Left lung (tissue), 10 donors: ENCODE data around the gene MICB. TPM values are rescaled to one million over a fixed set of nuclear protein-coding genes. Genes with fewer than 3 reads are reported as not detected.

Source experiments
- ATAC-seq: fragments of 200-7000 bp; cut with Tn5 transposase; one replicate; pipeline ENCODE4 v1.9.1; 2020; ENCODE audit warnings: moderate library complexity
- DNase-seq, 4 donors: peaks; one replicate each; pipeline ENCODE4 v3.0.0-alpha.2; 2013 to 2020
- H3K27ac ChIP-seq, 2 donors: fragments of 200-600 bp; sonication (generic) in 1 of 2; one replicate each; pipeline versions ENCODE4 v1.5.0 to v1.8.0; 2020 to 2021
- H3K27me3 ChIP-seq, 2 donors: fragments of 200-600 bp; sonication (generic) in 1 of 2; one replicate each; pipeline versions ENCODE4 v1.5.0 to v1.8.0; 2020 to 2021
- H3K36me3 ChIP-seq, 2 donors: fragments of 200-600 bp; sonication (generic) in 1 of 2; one replicate each; pipeline versions ENCODE4 v1.5.0 to v1.8.0; 2020 to 2021
- H3K4me1 ChIP-seq, 2 donors: fragments of 200-600 bp; one replicate each; pipeline ENCODE4 v1.8.0; 2021
- H3K4me3 ChIP-seq, 2 donors: fragments of 200-600 bp; sonication (generic) in 1 of 2; one replicate each; pipeline versions ENCODE4 v1.5.0 to v1.8.0; 2020 to 2021; ENCODE audit warnings: mild to moderate bottlenecking in 1 of 2
- H3K9me3 ChIP-seq, 2 donors: fragments of 200-600 bp; sonication (generic) in 1 of 2; one replicate each; pipeline versions ENCODE4 v1.5.0 to v1.8.0; 2020 to 2021
- CTCF ChIP-seq, 2 donors: fragments of 200-600 bp; sonication (generic) in 1 of 2; IDR thresholded peaks; one replicate each; pipeline versions ENCODE4 v1.5.0 to v1.8.0; 2021; ENCODE audit warnings: antibody characterized with exemption in 2 of 2
- intact Hi-C, 2 donors: fragments of 100-400 bp; cut with DNase I; formaldehyde crosslinking; loops; one replicate each; pipeline versions ENCODE4 v1.11.2 to v1.14.2; 2022
- polyA plus RNA-seq, 6 donors: library from polyadenylated mRNA; unstranded; fragments of 120-200 nt; gene quantifications; one replicate each; pipeline ENCODE4 v1.2.1, GENCODE V29; 2013; ENCODE audit not compliant: insufficient read length in 6 of 6
- total RNA-seq, 2 donors: library from RNA; stranded (reverse); fragmentation: NEBNext Ultra II Directional; extraction: Animal tissue kit (Norgen Biotek cat#: 25700); gene quantifications; one replicate each; pipeline ENCODE4 v1.2.1, GENCODE V29; 2021
- donor health status: DM: no; HTN: yes; CAD: no.
- donor health status: DM: no; HTN: no; CAD: no.

MICB gene
- total and polyA plus RNA-seq, 8 donors, result 0.80 to 11.3 (median 2.3) TPM

- Histone ChIP-seq H3K36me3 (peaks cover 0 to 34% of the 10 kb centered on the region in 2 donors), H3K4me1 (peaks cover 7 to 79% of the 10 kb centered on the region in 2 donors), H3K27ac (no peak overlapping the region), H3K27me3 (no peaks in the 10 kb centered on the region), H3K4me3 (no peak overlapping the region), H3K9me3 (no peaks in the 10 kb centered on the region)
- intact Hi-C loops, result no loop called here
- ATAC-seq, result no peak
- no peak for TF ChIP-seq CTCF (IDR thresholded peaks at IDR 0.05)
- DNase-seq, result no peak
Measured at GRCh38 chr6:31556307-31556706, 58.4 kb downstream of the MICB start.

GRCh38 chr6:31557443-31558317 lies 59.7 kb downstream of the MICB start:
- intact Hi-C loops, result no loop called here
- Histone ChIP-seq H3K27me3 (no peaks in the 10 kb centered on the region), H3K4me1 (peaks cover 7 to 76% of the 10 kb centered on the region in 2 donors), H3K9me3 (no peaks in the 10 kb centered on the region), H3K36me3 (peaks cover 0 to 31% of the 10 kb centered on the region in 2 donors), H3K4me3 (peak overlapping the region in 1 of 2 donors; percentile 26), H3K27ac (peak overlapping the region in 1 of 2 donors; percentile 95)
- ATAC-seq (no peak), DNase-seq (peak in 1 of 4 donors; percentile 79)
- no peak for TF ChIP-seq CTCF (IDR thresholded peaks at IDR 0.05)

- H3K4me3 ChIP-seq, result peak overlapping the region in 1 of 2 donors; percentile 26
- peaks cover 7 to 76% of the 10 kb centered on the region in 2 donors for H3K4me1 ChIP-seq
- H3K27me3 ChIP-seq, result no peaks in the 10 kb centered on the region
- ATAC-seq (no peak), DNase-seq (no peak)
- TF ChIP-seq CTCF (IDR thresholded peaks at IDR 0.05), result no peak
- no peaks in the 10 kb centered on the region for H3K9me3 ChIP-seq
- intact Hi-C loops, result no loop called here
- H3K27ac ChIP-seq, result peak overlapping the region in 1 of 2 donors; percentile 95
- H3K36me3 ChIP-seq, result peaks cover 0 to 31% of the 10 kb centered on the region in 2 donors
Measured at GRCh38 chr6:31558318-31558625, 60.3 kb downstream of the MICB start.

- ATAC-seq, result peak; percentile 66
- Histone ChIP-seq H3K27me3 (no peaks in the 10 kb centered on the region), H3K9me3 (no peaks in the 10 kb centered on the region), H3K36me3 (peaks cover 0 to 31% of the 10 kb centered on the region in 2 donors), H3K4me1 (peaks cover 7 to 78% of the 10 kb centered on the region in 2 donors), H3K4me3 (peak overlapping the region in 1 of 2 donors; percentile 26), H3K27ac (peak overlapping the region; percentile 70 to 95)
- TF ChIP-seq CTCF (IDR thresholded peaks at IDR 0.05), result no peak
- peak in 2 of 4 donors; percentile 68 to 83 for DNase-seq
- intact Hi-C loops, result no loop called here
Measured at GRCh38 chr6:31558631-31559500, 60.9 kb downstream of the MICB start.

- DNase-seq, result no peak
- peaks cover 7 to 78% of the 10 kb centered on the region in 2 donors for H3K4me1 ChIP-seq
- H3K27me3 ChIP-seq, result no peaks in the 10 kb centered on the region
- H3K36me3 ChIP-seq, result peaks cover 0 to 31% of the 10 kb centered on the region in 2 donors
- peak overlapping the region in 1 of 2 donors; percentile 26 for H3K4me3 ChIP-seq
- intact Hi-C loops, result no loop called here
- H3K27ac ChIP-seq, result peak overlapping the region; percentile 70 to 95
- no peaks in the 10 kb centered on the region for H3K9me3 ChIP-seq
- no peak for TF ChIP-seq CTCF (IDR thresholded peaks at IDR 0.05)
- no peak for ATAC-seq
Measured at GRCh38 chr6:31559606-31559957, 61.6 kb downstream of the MICB start.
